Panc1 (cell line): ENCODE measurements around the gene CEP170.
"Not testable (repeated sequence)": the region's sequence is repeated elsewhere in the genome, so short reads cannot be mapped to it uniquely, and the experiment has no call there.

Experiments used
- CTCF ChIP-seq: fragments of 450-650 bp; IDR thresholded peaks from 2 replicates; pipeline ENCODE4 v1.5.1; 2017; ENCODE audit warnings: mild to moderate bottlenecking
- POLR2AphosphoS5 ChIP-seq: IDR thresholded peaks from 2 replicates; pipeline ENCODE4 v1.6.1; 2012; ENCODE audit warnings: mild to moderate bottlenecking, low read depth, low read length, moderate library complexity
- TF ChIP-seq, protein P1 (sequence below), 2 experiments: IDR thresholded peaks; 2 replicates each; pipeline ENCODE4 v1.6.1; 2011 to 2012; ENCODE audit warnings: low read depth in 2 of 2, control low read depth in 1 of 2, low read length in 1 of 2, mild to moderate bottlenecking in 1 of 2, moderate library complexity in 1 of 2; ENCODE audit not compliant: insufficient read depth in 1 of 2

- not testable (repeated sequence) for TF ChIP-seq CTCF, POLR2AphosphoS5
- TF ChIP-seq, protein P1, sequence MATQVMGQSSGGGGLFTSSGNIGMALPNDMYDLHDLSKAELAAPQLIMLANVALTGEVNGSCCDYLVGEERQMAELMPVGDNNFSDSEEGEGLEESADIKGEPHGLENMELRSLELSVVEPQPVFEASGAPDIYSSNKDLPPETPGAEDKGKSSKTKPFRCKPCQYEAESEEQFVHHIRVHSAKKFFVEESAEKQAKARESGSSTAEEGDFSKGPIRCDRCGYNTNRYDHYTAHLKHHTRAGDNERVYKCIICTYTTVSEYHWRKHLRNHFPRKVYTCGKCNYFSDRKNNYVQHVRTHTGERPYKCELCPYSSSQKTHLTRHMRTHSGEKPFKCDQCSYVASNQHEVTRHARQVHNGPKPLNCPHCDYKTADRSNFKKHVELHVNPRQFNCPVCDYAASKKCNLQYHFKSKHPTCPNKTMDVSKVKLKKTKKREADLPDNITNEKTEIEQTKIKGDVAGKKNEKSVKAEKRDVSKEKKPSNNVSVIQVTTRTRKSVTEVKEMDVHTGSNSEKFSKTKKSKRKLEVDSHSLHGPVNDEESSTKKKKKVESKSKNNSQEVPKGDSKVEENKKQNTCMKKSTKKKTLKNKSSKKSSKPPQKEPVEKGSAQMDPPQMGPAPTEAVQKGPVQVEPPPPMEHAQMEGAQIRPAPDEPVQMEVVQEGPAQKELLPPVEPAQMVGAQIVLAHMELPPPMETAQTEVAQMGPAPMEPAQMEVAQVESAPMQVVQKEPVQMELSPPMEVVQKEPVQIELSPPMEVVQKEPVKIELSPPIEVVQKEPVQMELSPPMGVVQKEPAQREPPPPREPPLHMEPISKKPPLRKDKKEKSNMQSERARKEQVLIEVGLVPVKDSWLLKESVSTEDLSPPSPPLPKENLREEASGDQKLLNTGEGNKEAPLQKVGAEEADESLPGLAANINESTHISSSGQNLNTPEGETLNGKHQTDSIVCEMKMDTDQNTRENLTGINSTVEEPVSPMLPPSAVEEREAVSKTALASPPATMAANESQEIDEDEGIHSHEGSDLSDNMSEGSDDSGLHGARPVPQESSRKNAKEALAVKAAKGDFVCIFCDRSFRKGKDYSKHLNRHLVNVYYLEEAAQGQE (IDR thresholded peaks at IDR 0.05; ENCODE audit: insufficient read depth in 1 of 2, low read depth in 2 of 2, low read length in 1 of 2) = not testable (repeated sequence)
Observed at GRCh38 chr1:243101551-243102050, 153.5 kb downstream of the CEP170 start.
